T-helper 9 cell (primary cell): Measurements from ENCODE around the gene PRSS16.
"Not testable (repeated sequence)": the region's sequence is repeated elsewhere in the genome, so short reads cannot be mapped to it uniquely, and the experiment has no call there.

ENCODE experiments used
- DNase-seq: peaks from one replicate; pipeline ENCODE4 v3.0.0-alpha.2; 2020
- total RNA-seq, 2 donors: gene quantifications; one replicate each; lab custom pipeline; 2026; lab: John Stamatoyannopoulos, UW

PRSS16 gene
- 0.72 to 0.98 reads per million in 2 donors for total RNA-seq

- no peak for DNase-seq
These were observed at the start of gene PRSS16 for GRCh38 chr6:27247133-27247836. Gene PRSS16, plus strand, starts transcription at chr6:27247701. Its CDS starts 37 bp downstream, at chr6:27247738.

GRCh38 chr6:27205375-27206278 lies 41.9 kb upstream of the PRSS16 start:
- no peak for DNase-seq

- DNase-seq = no peak
These were observed 40.7 kb upstream of the PRSS16 start for GRCh38 chr6:27206806-27207205.

- no peak for DNase-seq
These were observed 39.5 kb upstream of the PRSS16 start for GRCh38 chr6:27208042-27208441.

- no peak for DNase-seq
These were observed 38.3 kb upstream of the PRSS16 start for GRCh38 chr6:27209196-27209595.

- no peak for DNase-seq
These were observed 37.7 kb upstream of the PRSS16 start for GRCh38 chr6:27209659-27210269.

- DNase-seq = not testable (repeated sequence)
These were observed 34.4 kb upstream of the PRSS16 start for GRCh38 chr6:27213091-27213517.

GRCh38 chr6:27213544-27214125 lies 33.9 kb upstream of the PRSS16 start:
- DNase-seq = no peak

GRCh38 chr6:27214126-27214601 lies 33.3 kb upstream of the PRSS16 start:
- DNase-seq = no peak

- no peak for DNase-seq
These were observed 30.6 kb upstream of the PRSS16 start for GRCh38 chr6:27216874-27217273.

- not testable (repeated sequence) for DNase-seq
These were observed 24.5 kb upstream of the PRSS16 start for GRCh38 chr6:27222971-27223370.

- no peak for DNase-seq
These were observed 22.8 kb upstream of the PRSS16 start for GRCh38 chr6:27224729-27225128.

- DNase-seq = no peak
These were observed 18.5 kb upstream of the PRSS16 start for GRCh38 chr6:27228963-27229477.

GRCh38 chr6:27230758-27231111 lies 16.8 kb upstream of the PRSS16 start:
- DNase-seq = no peak

GRCh38 chr6:27234576-27234975 lies 12.9 kb upstream of the PRSS16 start:
- DNase-seq = no peak

GRCh38 chr6:27237089-27237803 lies 10.3 kb upstream of the PRSS16 start:
- DNase-seq = no peak

- no peak for DNase-seq
These were observed 9.2 kb upstream of the PRSS16 start for GRCh38 chr6:27238010-27238983.

- no peak for DNase-seq
These were observed 8.2 kb upstream of the PRSS16 start for GRCh38 chr6:27239258-27239657.

GRCh38 chr6:27241443-27241842 lies 6.1 kb upstream of the PRSS16 start:
- no peak for DNase-seq

GRCh38 chr6:27242589-27243265 lies 4.8 kb upstream of the PRSS16 start:
- DNase-seq = no peak
